MM.1S (cell line): ENCODE data around the gene GFRA1.

ENCODE experiments used
- CTCF ChIP-seq: fragments of 300-600 bp; sonication (generic); IDR thresholded peaks from 2 replicates; pipeline ENCODE4 v1.5.1; 2016; ENCODE audit warnings: antibody characterized with exemption, low read length, mixed read lengths
- EZH2 ChIP-seq: fragments of 300-600 bp; sonication (generic); optimal IDR thresholded peaks from 2 replicates; pipeline ENCODE3; 2017; ENCODE audit warnings: low read depth, mild to moderate bottlenecking, antibody characterized with exemption, low read length, mixed read lengths
- EZH2phosphoT487 ChIP-seq: fragments of 300-600 bp; sonication (generic); IDR thresholded peaks from 2 replicates; pipeline ENCODE4 v1.6.1; 2018; ENCODE audit warnings: antibody characterized with exemption, low read length

DNA sequence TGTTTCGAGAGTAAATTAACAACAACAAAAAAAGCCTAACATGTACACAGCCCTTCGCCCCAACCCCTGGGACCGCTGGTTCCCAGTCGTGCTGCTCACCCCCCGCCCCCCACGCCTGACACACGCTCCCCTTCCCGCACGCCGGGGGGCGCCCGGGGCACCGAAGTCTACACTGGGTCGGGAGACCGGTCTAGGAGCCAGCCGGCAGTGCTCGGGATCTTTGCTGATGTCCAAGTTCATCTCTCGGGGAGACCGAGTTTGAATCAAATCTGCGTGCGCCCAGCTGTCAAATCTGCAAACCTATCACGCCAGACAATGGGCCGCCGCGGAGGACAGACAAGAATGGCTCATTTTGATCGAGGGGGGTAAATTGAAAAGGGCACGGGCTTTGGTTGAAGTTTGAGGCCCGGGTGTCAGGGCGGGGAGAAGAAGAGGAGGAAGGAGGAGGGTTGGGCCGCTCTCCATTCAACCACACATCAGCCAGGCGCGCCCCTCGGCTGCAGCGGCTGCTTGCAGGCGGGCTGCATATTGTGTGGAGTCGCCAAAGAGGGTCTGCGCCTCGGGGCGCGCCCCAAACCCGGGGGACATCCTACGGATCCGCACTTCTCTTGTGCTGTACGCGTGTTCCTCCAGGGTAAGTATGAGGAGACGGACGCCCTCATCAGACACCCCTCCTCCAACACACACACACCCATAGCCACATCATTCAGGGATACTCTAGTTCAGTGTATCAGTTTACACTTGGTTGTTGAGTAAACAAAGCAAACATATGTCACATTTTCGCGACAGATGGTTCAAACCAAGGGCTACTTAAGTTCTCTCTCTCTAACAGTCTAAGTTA, 1.3 kb upstream of the GFRA1 start:
- TF ChIP-seq CTCF (no peak), EZH2 (no peak), EZH2phosphoT487 (no peak)
